HG03280 (cell line): Measurements from ENCODE around the gene SLC12A8.
A peak's percentile ranks its signal among the peaks of the same experiment; 100 is the strongest.

Experiments used
- ATAC-seq: cut with Tn5 transposase; IDR thresholded peaks from one replicate; pipeline ENCODE4 v1.9.1; 2021; ENCODE audit warnings: mild to moderate bottlenecking, moderate library complexity; ENCODE audit not compliant: unreplicated experiment

The SLC12A8 gene

DNA sequence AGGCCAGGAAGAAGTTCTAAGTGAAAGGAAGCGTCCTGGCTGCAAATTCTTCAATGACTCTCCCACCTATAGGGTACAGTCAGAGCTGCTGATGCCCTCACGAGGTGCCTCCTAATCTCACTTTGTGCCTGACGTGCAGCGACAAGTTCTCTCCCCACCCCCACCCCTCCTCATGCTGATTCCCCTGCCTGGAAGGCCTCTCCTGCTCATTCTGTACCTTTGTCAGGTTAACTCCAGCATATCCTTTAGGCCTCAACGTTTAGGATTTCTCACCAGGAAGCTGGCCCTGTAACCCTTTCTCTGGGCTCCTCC lies 25.0 kb downstream of the SLC12A8 start:
- ATAC-seq = no peak

DNA sequence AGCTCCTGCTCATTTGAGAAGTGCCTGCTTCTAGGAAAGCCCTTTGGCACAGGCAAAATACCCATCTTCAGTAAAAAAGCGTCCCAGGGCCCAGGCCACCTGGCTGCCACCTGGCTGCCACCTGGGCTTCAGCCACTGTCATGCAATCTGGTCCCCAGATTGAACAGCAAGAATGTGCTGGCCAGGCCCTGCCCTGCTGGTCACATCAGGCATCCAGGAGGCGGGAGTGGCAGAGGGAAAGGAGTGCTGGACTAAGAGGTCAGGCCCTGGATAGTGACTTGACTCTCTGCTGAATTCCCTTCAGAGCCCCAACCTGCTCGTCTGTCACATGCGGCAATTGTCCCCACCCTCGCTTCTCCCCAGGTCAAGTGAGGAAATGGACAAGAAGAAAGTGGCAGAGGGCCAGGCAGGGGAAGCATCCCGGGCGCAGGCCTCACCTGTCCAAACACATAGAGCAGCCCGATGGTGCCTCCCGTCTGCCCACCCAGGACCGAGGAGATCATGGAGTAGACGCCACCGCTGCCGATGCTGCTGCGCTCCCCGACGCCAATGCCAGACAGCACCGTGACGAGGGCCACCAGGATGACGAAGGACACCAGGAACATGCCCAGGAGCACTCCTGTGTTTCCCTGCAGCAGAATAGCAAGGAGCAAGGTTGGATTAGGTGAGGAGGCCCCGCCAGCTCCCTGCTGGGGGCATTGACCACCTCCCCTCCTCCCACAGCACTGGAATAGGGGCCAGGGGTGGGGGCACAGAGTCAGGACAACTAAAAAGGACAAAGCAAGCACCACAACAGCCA lies 25.5 kb downstream of the SLC12A8 start:
- ATAC-seq = no peak

DNA sequence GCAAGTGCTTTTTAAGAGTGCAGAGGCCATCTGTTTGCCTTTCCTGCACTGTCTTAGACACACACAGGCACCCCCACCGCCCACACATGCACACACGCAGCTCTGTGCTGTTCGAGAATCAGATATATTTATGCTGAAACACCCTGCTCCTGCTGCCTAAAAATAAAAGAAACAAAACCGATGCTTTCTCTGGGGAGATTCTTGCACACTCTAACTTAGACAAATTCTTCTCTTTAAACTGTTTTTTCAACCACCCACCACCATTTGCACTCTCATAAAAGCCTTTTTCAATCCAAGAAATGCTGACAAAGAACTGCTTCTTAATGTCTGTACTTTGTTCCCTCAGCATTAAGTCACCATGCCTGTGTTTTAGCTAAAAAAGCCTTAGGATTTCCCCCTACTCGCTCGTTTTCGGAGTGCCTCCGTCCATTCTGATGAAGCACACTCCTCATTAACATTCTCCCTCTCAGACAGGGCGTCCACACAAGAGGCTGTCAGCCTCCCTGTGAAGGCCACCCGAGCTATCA lies 26.2 kb downstream of the SLC12A8 start:
- ATAC-seq = peak; percentile 70

GRCh38 chr3:125185805-125186204 lies 26.7 kb downstream of the SLC12A8 start:
- ATAC-seq = no peak

GRCh38 chr3:125179884-125180240 lies 32.7 kb downstream of the SLC12A8 start:
- no peak for ATAC-seq

DNA sequence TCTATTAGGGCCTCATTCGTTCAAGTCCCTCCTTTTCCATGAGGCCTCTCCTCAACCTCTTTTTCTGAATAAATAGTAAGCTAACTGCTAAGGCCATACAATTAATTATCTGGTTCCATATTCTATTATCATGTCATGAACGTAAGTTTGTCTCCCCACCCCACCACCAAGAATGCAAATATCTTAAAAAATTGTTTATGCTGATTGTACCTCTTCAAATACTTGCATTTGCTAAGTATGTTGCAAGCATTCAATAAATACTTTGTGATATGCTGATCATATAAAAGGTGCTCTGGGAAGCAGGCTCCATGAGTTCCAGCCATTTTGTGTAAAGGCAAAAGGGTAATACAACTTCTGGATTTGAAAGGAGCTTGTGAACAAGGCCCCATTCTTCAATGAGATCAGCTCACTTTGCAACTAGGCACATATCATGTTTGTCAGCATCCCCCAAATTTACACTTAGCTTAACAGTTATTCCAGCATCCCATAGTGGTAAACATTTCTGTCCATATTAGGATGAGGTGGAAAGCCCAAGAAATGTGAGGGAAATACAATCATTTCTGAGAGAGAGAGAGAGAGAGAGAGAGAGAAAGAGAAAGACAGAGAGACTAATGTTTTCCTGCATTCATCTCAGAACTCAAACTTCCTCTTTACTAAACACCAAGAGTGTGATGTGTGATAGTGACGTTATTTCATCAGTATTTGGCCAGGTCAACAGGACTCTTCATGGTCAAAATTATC lies 33.2 kb downstream of the SLC12A8 start:
- ATAC-seq = no peak

DNA sequence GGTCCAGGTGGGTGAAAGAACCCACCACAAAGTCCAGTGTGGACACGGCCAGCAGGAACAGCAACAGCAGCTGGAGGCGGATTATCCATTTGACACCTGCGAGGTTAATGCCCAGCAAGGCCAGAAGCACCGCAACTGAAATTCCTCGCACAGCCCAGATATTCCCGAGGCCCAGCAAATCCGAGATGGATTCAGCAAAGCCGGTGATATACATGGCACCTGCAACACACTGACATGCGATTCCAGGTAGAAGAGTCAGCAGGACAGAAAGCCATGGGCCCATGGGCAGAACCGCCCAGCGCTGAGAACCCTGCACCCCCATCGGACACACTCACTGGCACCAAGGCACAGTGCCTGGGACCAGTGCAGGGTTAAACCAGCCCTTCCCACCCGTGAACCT lies 34.8 kb downstream of the SLC12A8 start:
- ATAC-seq = no peak

GRCh38 chr3:125175295-125176078 lies 37.1 kb downstream of the SLC12A8 start:
- ATAC-seq = no peak

- ATAC-seq = no peak
Observed at GRCh38 chr3:125172346-125172745, 40.2 kb downstream of the SLC12A8 start.

DNA sequence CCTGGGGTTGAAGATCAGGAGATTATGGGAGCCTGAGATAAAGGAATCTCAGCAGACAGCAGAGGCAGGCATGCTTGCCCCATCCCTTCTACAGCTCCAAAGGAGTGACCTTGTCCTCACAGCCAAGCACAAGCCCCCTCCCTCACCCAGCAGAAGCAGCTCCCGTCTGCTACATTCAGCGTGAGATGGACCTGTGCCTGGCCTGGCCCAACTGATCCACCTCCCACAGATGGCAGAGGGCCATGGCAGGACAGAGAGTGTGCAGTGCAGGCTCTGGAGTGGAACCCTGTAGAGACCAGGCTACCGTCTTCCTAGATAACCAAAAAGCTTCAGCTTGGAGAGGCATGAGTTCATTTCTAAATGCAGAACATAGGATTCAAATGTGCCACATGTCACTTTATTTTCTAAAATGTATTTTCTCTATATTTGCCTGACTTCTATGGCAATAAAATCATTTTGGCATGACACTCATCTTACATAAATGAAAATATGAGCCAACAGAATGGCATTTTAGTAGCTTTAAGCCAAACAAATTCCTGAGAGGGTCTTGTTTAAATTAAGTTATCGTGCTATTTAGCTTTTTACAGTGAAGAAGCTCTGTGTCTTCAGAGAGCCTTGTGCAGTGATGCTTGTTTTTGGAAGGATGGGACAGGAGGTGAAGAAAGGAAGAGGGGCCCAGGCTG lies 43.7 kb downstream of the SLC12A8 start:
- no peak for ATAC-seq

GRCh38 chr3:125166599-125167136 lies 45.9 kb downstream of the SLC12A8 start:
- ATAC-seq = no peak

- ATAC-seq = no peak
Observed at GRCh38 chr3:125165948-125166553, 46.5 kb downstream of the SLC12A8 start.

GRCh38 chr3:125165189-125165947 lies 47.2 kb downstream of the SLC12A8 start:
- no peak for ATAC-seq

DNA sequence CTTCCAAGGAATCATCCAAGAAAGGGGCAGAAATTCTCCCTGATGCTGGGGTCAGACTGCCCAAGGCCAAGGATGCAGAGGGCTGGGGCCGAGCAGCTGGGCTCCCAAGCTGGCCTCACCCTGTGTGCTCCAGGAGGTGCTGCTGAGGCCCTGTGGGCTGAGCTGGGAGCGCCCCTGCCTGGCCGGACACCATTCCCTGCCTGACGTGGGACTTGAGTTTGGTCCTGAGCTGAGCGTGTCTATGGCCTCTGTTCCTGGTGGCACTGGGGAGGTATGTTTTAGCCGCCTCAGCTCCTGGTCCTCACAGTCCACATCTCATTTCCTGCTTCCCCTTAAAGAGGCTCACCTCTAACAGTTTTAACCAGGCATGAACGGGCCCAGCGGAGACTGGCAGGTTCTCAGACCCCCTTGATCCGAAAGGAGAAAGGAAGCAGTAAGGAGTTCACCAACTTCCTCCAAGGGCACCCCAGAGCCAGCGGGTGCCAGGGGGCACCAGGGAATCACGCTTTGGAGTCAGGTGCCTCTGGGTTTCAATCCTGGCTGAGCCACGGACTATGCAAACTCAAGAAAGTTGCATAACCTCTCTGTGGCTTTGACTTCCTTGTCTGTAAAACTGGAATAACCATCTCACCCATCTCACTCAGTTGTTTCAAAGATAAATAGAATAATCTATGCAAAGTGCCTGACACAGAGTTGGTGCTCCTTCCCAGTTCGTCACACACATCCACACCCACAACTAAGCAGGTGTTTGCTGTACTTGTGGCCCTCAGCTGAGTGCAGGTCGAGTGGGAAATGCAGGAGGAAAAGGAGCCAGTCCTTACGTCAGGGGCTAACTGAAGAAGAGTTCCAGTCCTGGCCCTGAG lies 48.6 kb downstream of the SLC12A8 start:
- no peak for ATAC-seq

DNA sequence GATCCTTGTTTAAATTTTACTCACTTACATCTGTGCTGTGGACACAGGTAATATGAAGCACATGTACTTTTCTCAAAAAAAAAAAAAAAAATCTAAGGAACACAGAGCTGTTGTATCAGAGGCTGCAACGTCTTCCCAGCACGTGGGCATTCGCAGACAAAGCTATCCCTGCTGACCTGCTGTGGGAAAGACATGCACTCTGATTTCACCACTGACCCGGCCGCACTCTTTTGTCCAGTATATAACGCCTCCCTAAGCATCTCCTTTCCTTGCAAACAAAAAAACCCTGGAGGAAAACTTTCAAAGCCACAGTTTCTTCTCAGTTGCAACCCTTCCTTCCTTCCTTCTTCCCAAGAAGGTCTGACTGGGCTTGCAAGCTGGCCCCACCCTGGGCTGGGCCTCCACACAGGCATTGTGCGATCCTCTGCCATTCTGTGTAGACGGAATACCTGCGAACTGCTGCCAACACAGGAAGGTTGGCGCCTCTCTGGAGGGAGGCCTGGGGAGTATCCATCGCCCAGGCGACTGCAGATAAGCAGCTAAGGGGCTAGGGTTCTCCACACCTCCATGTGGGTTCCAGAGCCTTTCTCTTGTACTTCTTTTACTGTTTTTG lies 50.8 kb downstream of the SLC12A8 start:
- ATAC-seq = no peak

DNA sequence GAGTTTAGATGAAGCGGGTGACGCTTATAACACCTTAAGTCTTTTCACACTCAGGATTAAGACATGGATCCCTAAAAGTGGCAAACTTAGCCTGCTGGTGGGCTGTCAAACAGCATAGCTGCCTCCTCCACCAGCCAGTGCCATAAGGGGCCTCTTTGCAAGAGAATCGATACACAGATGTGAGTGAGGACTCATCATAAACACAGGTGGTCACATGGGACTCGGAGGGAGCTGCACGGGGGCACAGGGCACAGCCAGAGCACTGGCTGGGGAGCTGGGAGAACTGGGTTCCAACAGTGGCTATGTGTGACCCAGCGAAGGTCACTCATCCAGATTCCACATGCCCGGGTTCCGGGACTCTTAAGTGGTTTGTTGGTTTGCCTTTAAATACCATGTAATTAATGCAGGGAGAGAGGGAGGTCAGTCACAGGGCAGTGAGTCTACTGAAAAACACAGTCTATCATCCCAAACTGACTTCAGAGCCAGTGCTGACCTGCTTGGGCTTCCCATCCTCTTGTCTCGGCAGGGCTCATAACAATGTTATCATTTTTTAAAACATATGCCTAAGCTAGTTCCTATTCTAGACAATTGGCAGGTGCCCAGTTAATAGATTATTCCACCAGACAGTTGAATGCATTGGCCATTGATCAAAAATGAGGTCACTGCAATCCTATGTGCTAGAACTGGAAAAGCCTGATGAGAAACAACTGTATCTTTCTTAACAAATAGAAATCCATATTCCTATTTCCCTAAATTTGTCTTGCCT lies 51.8 kb downstream of the SLC12A8 start:
- no peak for ATAC-seq

GRCh38 chr3:125157183-125157582 lies 55.4 kb downstream of the SLC12A8 start:
- no peak for ATAC-seq
